Bronchial epithelial cell (primary cell): Measurements from ENCODE around the gene GBE1. TPM values are rescaled to one million over a fixed set of nuclear protein-coding genes. Genes with fewer than 3 reads are reported as not detected.
"Not testable (repeated sequence)": the region's sequence is repeated elsewhere in the genome, so short reads cannot be mapped to it uniquely, and the experiment has no call there.

Experiments used
- DNase-seq: peaks from one replicate; pipeline ENCODE4 v3.0.0-alpha.2; 2010; ENCODE audit warnings: low read depth
- FAIRE-seq: peaks from 2 replicates; lab custom pipeline; 2011; peaks lifted over from hg19 to GRCh38; lab: Jason Lieb, UNC
- H3K27me3 ChIP-seq: 2 replicates; pipeline ENCODE4 v1.5.1; 2011; ENCODE audit warnings: low read length; ENCODE audit not compliant: control insufficient read depth, insufficient read depth
- H3K36me3 ChIP-seq: 2 replicates; pipeline ENCODE4 v1.5.1; 2011; ENCODE audit warnings: low read length; ENCODE audit not compliant: control insufficient read depth, insufficient read depth
- H3K4me3 ChIP-seq: 2 replicates; pipeline ENCODE4 v1.5.1; 2011; ENCODE audit warnings: mild to moderate bottlenecking, low read depth, low read length, control low read depth
- CTCF ChIP-seq: IDR thresholded peaks from 2 replicates; pipeline ENCODE4 v1.5.1; 2011; ENCODE audit warnings: mild to moderate bottlenecking, moderate library complexity, low read length, control low read depth, inconsistent platforms; ENCODE audit not compliant: insufficient read depth, severe bottlenecking
- total RNA-seq: library from RNA; depleted of rRNA; stranded (reverse); fragments of >200 nt; gene quantifications from 2 replicates; pipeline ENCODE4 v1.2.1, GENCODE V29; 2014

Gene GBE1
- total RNA-seq, 1 donor from 2014 or later: 94.0 TPM

DNA sequence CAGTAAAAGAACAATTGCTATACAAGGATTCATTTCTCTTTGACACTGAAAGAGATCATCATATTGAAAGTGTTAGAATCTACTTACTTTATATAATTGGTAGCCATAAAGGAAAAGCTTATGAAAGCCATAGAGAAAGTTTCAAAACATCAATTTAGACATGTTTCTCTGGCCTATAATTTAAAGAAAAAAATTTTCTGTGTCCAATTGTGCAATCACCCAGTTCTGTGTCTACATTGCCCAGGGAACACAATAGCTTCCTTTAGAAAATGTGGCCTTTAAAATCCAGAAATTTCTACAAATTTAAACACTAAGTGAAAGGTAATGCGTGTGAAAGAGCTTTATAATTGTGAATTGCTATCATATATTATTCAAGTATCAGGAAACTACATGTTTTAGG is 259.2 kb downstream of the GBE1 start:
- FAIRE-seq: no peak
- H3K36me3 ChIP-seq: no peaks in the 10 kb centered on the region
- H3K27me3 ChIP-seq: no peaks in the 10 kb centered on the region
- DNase-seq: no peak
- no peak overlapping the region for H3K4me3 ChIP-seq
- TF ChIP-seq CTCF: no peak

GRCh38 chr3:81500039-81500438 is 261.4 kb downstream of the GBE1 start:
- DNase-seq (no peak), FAIRE-seq (no peak)
- H3K36me3 ChIP-seq: no peaks in the 10 kb centered on the region
- no peak overlapping the region for H3K4me3 ChIP-seq
- no peak for TF ChIP-seq CTCF
- H3K27me3 ChIP-seq: no peaks in the 10 kb centered on the region

GRCh38 chr3:81497572-81498251 is 263.7 kb downstream of the GBE1 start:
- DNase-seq (peak; percentile 37), FAIRE-seq (no peak)
- H3K36me3 ChIP-seq: no peaks in the 10 kb centered on the region
- no peak overlapping the region for H3K4me3 ChIP-seq
- no peaks in the 10 kb centered on the region for H3K27me3 ChIP-seq
- no peak for TF ChIP-seq CTCF

DNA sequence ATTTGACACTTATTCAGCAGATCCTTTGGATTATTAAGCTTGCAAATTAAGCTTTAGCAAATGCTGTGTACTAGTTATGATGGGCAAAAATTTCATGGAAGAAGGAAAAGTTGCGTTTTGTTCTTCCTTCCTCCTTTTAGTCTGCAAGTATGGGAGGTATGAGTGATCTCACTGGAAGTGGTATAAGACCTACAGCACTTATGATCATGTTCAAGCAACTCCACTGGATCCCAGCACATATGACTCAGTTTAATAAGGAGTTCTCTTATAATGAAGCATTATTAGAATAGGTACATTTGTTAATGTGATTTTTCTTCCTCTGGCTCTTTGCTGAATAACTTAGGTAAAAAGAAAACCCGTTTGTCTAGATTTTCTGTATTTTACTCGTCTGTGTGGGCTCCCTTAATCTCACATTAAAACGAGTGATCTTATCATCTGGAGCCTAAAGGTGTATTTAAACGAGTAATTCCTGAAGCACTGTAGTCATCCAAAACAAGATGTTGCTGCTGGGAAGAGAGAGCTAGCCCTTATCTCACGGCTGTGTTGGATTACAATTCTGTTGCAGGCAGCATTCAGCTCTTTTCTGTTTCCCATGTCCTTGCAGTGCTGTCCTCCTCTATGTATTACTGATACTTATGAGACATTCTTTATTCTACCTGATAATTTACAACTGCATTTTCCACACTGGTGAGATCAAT is 264.9 kb downstream of the GBE1 start:
- no peak for TF ChIP-seq CTCF
- Histone ChIP-seq H3K4me3 (no peak overlapping the region), H3K36me3 (no peaks in the 10 kb centered on the region), H3K27me3 (no peaks in the 10 kb centered on the region)
- FAIRE-seq (no peak), DNase-seq (no peak)

DNA sequence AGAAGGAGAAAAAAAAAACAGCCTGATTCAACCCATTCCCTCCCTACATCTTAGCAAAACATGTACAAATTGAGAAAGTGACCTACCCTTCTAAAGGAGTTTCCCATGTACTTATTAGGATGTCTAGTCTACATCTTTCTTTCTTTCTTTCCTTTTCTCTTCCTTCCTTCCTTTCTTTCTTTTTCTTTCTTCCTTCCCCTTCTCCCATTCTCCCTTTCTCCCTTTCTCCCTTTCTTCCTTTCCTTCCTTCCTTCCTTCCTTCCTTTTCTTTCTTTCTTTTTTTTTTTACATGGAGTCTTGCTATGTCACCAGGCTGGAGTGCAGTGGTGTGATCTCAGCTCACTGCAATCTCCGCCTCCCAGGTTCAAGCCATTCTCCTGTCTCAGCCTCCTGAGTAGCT is 269.0 kb downstream of the GBE1 start:
- not testable (repeated sequence) for H3K4me3 ChIP-seq, H3K27me3 ChIP-seq, H3K36me3 ChIP-seq, DNase-seq, FAIRE-seq

GRCh38 chr3:81492040-81492439 is 269.4 kb downstream of the GBE1 start:
- FAIRE-seq (no peak), DNase-seq (no peak)
- no peaks in the 10 kb centered on the region for H3K36me3 ChIP-seq
- no peaks in the 10 kb centered on the region for H3K27me3 ChIP-seq
- TF ChIP-seq CTCF: no peak
- no peak overlapping the region for H3K4me3 ChIP-seq
